Measurements from ENCODE around the gene GFPT1.

GFPT1 gene

DNA sequence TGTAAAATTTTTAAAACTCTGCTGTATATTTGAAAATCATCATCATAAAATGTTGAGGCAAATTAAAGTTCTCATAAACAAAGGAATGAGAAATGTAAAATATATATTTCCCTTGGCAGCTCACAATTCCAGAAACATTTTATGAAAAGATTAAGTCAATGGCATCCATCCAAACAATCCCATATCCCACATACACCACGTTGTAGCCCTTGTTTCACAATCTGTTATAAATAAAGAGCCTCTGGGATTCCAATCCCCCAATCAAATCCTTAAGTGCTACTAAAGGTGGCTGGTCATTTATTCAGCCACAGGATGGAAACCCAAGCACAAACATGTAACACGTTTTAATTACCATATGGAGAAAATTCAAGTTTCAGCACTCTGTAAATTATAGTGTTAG lies 51.7 kb downstream of the GFPT1 start:
- no peaks in the 10 kb centered on the region for H3K27me3 ChIP-seq
- no peak for TF ChIP-seq Cebpa-rat (IDR thresholded peaks at IDR 0.05)
- H3K9me3 ChIP-seq = no peaks in the 10 kb centered on the region
- no peak overlapping the region for H3K27ac ChIP-seq
- no peak overlapping the region for H3K4me3 ChIP-seq
- no peaks in the 10 kb centered on the region for H4K20me1 ChIP-seq
- no peaks in the 10 kb centered on the region for H3K4me1 ChIP-seq
- H3K36me3 ChIP-seq = peaks cover 82% of the 10 kb centered on the region
- no peak overlapping the region for H3K9ac ChIP-seq
- no peak overlapping the region for H3K4me2 ChIP-seq

DNA sequence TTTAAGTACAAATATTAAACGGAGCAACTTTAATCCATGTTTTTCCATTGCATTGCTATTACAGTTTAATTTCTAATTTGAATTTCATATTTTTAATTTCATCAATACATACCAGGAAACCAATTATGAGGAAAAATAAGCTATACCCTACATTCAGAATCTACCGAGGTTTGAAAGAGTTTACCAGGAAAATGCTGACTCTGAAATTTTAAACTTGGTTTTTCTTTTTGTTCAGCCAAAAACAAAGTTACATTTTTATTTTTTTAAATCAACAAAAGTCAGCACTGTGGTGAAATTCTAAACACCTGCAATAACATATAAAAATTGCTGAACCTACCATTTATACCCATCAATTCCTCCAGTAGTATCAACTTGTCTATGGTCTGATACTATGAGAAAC lies 53.7 kb downstream of the GFPT1 start:
- Histone ChIP-seq H3K4me2 (no peak overlapping the region), H3K36me3 (peaks cover 85% of the 10 kb centered on the region), H3K9ac (no peak overlapping the region), H3K27me3 (no peaks in the 10 kb centered on the region), H3K4me1 (no peaks in the 10 kb centered on the region), H3K27ac (no peak overlapping the region), H3K9me3 (no peaks in the 10 kb centered on the region), H3K4me3 (no peak overlapping the region), H4K20me1 (no peaks in the 10 kb centered on the region)
- no peak for TF ChIP-seq Cebpa-rat (IDR thresholded peaks at IDR 0.05)

DNA sequence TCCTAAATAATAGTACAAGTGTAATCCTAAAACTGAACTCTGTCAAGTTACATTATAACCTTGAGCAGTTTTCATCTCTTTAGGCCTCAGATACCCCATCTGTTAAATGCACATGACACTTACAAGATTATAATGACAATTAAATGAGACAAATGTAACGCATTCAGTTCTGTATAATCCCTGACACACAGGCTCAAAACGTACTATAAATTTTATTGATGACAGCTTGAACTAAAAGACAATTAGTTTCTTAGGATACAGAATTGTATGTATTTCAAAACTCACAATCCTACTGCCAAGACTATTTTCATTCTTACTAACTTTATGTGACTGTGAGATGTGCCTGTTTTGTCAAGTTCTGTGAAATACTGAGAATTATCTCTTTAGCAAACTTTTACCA lies 56.2 kb downstream of the GFPT1 start:
- no peaks in the 10 kb centered on the region for H3K27me3 ChIP-seq
- H3K4me1 ChIP-seq = no peaks in the 10 kb centered on the region
- no peak for TF ChIP-seq Cebpa-rat (IDR thresholded peaks at IDR 0.05)
- H3K9me3 ChIP-seq = no peaks in the 10 kb centered on the region
- no peak overlapping the region for H3K27ac ChIP-seq
- H4K20me1 ChIP-seq = no peaks in the 10 kb centered on the region
- H3K36me3 ChIP-seq = peaks cover 85% of the 10 kb centered on the region
- H3K4me3 ChIP-seq = no peak overlapping the region
- H3K4me2 ChIP-seq = no peak overlapping the region
- H3K9ac ChIP-seq = no peak overlapping the region

DNA sequence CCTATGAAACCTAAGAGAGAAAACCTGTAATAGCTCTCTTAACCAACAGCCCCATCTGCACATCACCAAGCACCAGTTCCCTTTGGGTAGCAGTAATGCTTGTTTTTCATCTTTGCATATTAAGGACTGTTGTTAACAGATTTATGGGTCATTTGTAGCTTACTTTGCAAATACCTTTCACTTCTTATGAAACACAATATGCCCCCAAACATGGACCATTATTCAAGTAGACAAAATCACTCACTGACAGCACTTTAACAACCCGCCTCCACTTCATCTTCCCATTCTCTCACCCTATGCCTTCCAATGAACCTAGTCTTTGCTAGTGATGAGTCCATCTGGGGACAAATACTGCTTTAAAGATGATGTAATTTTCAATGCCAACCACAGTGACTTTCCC lies 64.4 kb downstream of the GFPT1 start:
- Histone ChIP-seq H3K9me3 (0 out of 2 replicates have a peak, but pooled peaks cover 6% of the 10 kb centered on the region), H3K4me1 (no peaks in the 10 kb centered on the region), H3K36me3 (peaks cover 80% of the 10 kb centered on the region), H3K27me3 (no peaks in the 10 kb centered on the region), H3K27ac (no peak overlapping the region), H3K9ac (no peak overlapping the region), H4K20me1 (no peaks in the 10 kb centered on the region), H3K4me3 (no peak overlapping the region), H3K4me2 (no peak overlapping the region)
- no peak for TF ChIP-seq Cebpa-rat (IDR thresholded peaks at IDR 0.05)

DNA sequence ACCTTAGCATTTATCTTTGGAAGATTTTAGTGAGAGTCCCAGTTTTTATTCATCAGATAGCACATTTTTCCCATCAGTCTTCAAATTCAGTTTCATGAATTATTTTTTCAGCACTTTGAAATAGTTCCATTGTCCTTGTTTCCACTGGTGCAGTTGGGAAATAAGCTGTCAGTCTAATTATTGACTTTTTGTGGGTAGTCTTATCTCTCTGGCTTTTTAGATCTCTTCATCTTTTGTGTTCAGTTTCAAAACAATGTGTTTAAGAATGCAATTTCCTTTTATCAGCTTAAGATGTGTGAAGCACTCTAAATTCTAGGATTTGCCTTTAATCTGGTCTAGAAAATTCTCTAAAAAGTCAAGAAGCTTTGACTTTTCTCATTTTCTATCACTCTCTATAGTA lies 70.5 kb downstream of the GFPT1 start:
- no peak for TF ChIP-seq Cebpa-rat (IDR thresholded peaks at IDR 0.05)
- Histone ChIP-seq H3K4me3 (no peak overlapping the region), H3K36me3 (peaks cover 37% of the 10 kb centered on the region), H3K4me2 (no peak overlapping the region), H3K27me3 (no peaks in the 10 kb centered on the region), H3K27ac (no peak overlapping the region), H3K4me1 (no peaks in the 10 kb centered on the region), H3K9ac (no peak overlapping the region), H4K20me1 (no peaks in the 10 kb centered on the region), H3K9me3 (peaks cover 17% of the 10 kb centered on the region)

DNA sequence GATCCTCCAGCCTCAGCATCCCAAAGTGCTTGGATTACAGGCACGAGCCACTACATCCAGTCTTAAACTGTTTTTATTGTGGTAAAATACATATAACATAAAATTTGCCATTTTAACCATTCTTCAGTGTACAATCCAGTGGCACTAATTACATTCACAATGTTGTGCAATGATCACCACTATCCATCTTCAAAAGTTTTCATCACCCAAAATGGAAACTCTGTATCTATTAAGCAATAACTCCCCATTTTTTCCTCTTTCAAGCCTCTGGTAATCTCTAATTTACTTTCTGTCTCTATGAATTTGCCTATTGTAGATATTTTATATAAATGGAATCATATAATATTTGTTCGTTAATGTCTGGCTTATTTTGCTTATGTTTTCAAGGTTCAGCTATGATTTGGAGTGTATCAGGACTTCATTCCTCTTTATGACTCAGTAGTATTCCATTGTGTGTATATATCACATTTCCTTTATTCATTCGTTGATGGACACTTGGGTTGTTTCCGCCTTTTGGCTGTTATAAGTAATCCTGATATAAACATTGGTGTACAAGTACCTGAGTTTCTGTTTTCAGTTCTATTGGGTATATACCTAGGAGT lies 71.8 kb downstream of the GFPT1 start:
- no peaks in the 10 kb centered on the region for H3K27me3 ChIP-seq
- H3K36me3 ChIP-seq = peaks cover 31% of the 10 kb centered on the region
- no peak overlapping the region for H3K27ac ChIP-seq
- H3K4me1 ChIP-seq = no peaks in the 10 kb centered on the region
- H3K4me2 ChIP-seq = no peak overlapping the region
- H3K9ac ChIP-seq = no peak overlapping the region
- peaks cover 17% of the 10 kb centered on the region for H3K9me3 ChIP-seq
- H3K4me3 ChIP-seq = no peak overlapping the region
- H4K20me1 ChIP-seq = no peaks in the 10 kb centered on the region
- TF ChIP-seq Cebpa-rat (IDR thresholded peaks at IDR 0.05) = no peak

DNA sequence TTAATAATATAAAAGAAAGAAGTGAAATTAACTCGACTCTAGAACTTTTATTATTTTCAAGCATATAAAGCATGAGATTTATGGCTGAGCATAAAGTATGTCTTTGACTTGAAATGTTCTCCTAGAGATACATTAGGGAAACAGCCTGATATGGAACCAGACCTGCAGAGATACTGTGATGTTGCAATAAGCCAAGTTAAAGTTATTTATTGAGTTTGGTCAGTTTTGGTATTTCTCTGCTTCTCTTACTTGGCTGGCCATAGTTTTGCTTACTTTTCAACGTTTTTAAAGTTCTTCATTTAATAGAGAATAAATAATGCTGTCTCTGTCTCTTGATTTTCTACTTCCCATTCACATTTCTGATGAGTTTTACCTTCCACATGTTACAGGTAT lies 76.0 kb downstream of the GFPT1 start:
- no peak for TF ChIP-seq Cebpa-rat (IDR thresholded peaks at IDR 0.05)
- Histone ChIP-seq H3K27ac (no peak overlapping the region), H3K4me3 (no peak overlapping the region), H3K9me3 (0 out of 2 replicates have a peak, but pooled peaks cover 4% of the 10 kb centered on the region), H4K20me1 (no peaks in the 10 kb centered on the region), H3K27me3 (peaks cover 13% of the 10 kb centered on the region), H3K36me3 (no peaks in the 10 kb centered on the region), H3K9ac (no peak overlapping the region), H3K4me2 (no peak overlapping the region), H3K4me1 (0 out of 2 replicates have a peak, but pooled peaks cover 11% of the 10 kb centered on the region)

DNA sequence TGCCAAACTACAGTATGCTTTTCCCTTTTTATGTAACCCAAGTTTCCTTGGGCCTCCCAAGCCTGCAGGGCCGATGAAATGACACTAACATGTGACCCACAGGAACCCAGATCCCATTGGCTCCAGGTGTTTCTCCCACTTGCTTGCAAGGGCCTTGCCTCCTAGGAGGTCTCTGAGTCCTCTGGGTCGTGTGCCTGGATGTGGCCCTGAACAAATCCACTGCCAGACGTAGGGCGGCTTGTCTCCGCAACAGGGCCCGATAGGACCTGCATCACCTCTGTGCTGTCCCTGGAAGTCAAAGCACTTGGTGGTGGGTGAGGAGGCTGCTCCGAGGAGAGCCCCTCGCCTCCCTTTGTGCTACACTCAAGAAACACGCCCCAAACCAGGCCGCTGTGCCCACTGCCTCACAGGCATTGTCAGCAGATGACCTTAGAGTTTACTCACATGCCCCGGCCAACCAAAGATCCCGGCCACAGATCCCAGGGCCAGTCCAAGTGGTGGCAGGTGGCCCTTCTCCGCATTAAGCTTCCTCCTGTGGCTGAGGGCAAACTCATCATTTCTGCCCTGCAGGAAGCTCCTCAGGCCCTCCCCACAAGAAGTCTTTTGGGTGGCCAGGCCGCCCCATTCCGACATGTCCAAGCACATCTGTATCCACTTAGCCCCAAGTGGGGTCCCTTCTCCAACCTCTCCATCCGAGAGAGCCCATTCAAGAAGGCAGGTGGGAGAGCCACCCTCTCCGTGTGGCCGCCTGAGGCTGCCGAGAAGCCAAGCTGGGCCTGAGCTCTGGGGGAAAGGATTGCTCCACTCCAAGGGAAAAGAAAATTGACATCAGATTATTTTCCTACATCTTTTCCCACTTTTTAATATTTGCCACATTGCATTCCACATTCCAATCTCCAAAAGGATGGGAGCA lies 76.7 kb downstream of the GFPT1 start:
- H3K27ac ChIP-seq = no peak overlapping the region
- H3K27me3 ChIP-seq = peaks cover 18% of the 10 kb centered on the region
- no peaks in the 10 kb centered on the region for H3K36me3 ChIP-seq
- H3K9me3 ChIP-seq = 0 out of 2 replicates have a peak, but pooled peaks cover 4% of the 10 kb centered on the region
- H3K4me2 ChIP-seq = no peak overlapping the region
- 0 out of 2 replicates have a peak, but pooled peaks cover 12% of the 10 kb centered on the region for H3K4me1 ChIP-seq
- no peak overlapping the region for H3K9ac ChIP-seq
- no peaks in the 10 kb centered on the region for H4K20me1 ChIP-seq
- no peak for TF ChIP-seq Cebpa-rat (IDR thresholded peaks at IDR 0.05)
- H3K4me3 ChIP-seq = no peak overlapping the region

DNA sequence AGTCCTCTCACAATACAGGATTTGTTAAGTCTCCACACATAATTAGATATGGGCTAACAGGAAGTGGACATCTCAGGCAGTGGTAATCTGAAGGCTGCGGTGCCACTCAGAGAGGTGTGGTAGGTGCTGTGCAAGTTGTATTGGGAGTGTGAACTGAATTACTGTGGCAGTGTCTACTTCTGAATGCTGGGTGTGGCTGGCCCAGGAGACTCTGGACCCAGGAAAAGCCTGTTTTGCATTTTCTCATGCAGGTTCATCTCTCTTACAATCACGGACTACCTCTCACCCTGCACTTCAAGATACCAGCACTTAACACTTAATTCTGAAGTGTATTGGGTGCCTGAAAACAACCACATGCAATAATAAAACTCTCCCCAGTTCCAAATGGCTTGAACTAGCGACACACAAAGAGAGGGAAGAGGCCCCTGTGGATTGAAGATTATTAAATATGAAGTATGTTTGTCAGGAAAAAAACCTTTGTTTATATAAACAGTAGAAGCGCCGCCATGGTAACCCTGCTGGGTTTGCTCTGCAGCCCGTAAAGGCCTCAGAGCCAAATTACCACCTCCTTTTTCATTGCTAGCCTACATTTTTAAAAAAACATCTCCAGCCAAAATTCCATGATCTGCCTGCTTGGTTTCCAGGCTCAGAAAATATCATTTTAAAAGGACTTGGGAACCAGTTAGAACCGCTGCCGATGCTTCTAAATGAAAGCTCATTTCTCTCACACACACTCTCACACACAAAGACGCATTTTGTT lies 77.5 kb downstream of the GFPT1 start:
- H3K27ac ChIP-seq = no peak overlapping the region
- no peak overlapping the region for H3K9ac ChIP-seq
- no peak overlapping the region for H3K4me3 ChIP-seq
- no peak for TF ChIP-seq Cebpa-rat (IDR thresholded peaks at IDR 0.05)
- H3K4me1 ChIP-seq = 0 out of 2 replicates have a peak, but pooled peaks cover 12% of the 10 kb centered on the region
- no peaks in the 10 kb centered on the region for H3K36me3 ChIP-seq
- no peak overlapping the region for H3K4me2 ChIP-seq
- H3K9me3 ChIP-seq = 0 out of 2 replicates have a peak, but pooled peaks cover 4% of the 10 kb centered on the region
- H3K27me3 ChIP-seq = peaks cover 23% of the 10 kb centered on the region
- H4K20me1 ChIP-seq = no peaks in the 10 kb centered on the region
